MM.1S (cell line): ENCODE measurements around the gene SOX4.

ENCODE experiments used
- DNase-seq: peaks from one replicate; pipeline ENCODE4 v3.0.0-alpha.2; 2015
- H2AFZ ChIP-seq: fragments of 300-600 bp; sonication (generic); 2 replicates; pipeline ENCODE4 v1.6.0; 2016; ENCODE audit warnings: antibody characterized with exemption, low read length
- H3F3A ChIP-seq: fragments of 300-600 bp; sonication (generic); 2 replicates; pipeline ENCODE4 v1.6.1; 2016; ENCODE audit warnings: mild to moderate bottlenecking, antibody characterized with exemption, low read length, moderate library complexity, mixed read lengths; ENCODE audit not compliant: insufficient read depth
- H3K27ac ChIP-seq: fragments of 300-600 bp; sonication (generic); 2 replicates; pipeline ENCODE4 v1.5.1; 2016; ENCODE audit warnings: mild to moderate bottlenecking, low read length
- H3K27me3 ChIP-seq: fragments of 300-600 bp; sonication (generic); replicated peaks from 2 replicates; pipeline ENCODE4 v1.6.0; 2016; ENCODE audit warnings: low read length; ENCODE audit not compliant: insufficient read depth
- H3K36me3 ChIP-seq: fragments of 300-600 bp; sonication (generic); replicated peaks from 2 replicates; pipeline ENCODE4 v1.6.1; 2016; ENCODE audit warnings: mild to moderate bottlenecking, low read length, mixed read lengths; ENCODE audit not compliant: insufficient read depth
- H3K4me1 ChIP-seq: fragments of 300-600 bp; sonication (generic); 2 replicates; pipeline ENCODE4 v1.6.1; 2016; ENCODE audit warnings: low read length, mixed read lengths
- H3K4me2 ChIP-seq: fragments of 300-600 bp; sonication (generic); 2 replicates; pipeline ENCODE4 v1.6.0; 2016; ENCODE audit warnings: low read depth, low read length
- H3K4me3 ChIP-seq: fragments of 300-600 bp; sonication (generic); 2 replicates; pipeline ENCODE4 v1.5.1; 2016; ENCODE audit warnings: low read length, mixed read lengths
- H3K79me2 ChIP-seq: fragments of 300-600 bp; sonication (generic); 2 replicates; pipeline ENCODE4 v1.6.1; 2016; ENCODE audit warnings: mixed run types, low read length, mixed read lengths
- H3K9ac ChIP-seq: fragments of 300-600 bp; sonication (generic); 2 replicates; pipeline ENCODE4 v1.6.1; 2016; ENCODE audit warnings: low read length, mixed read lengths
- H3K9me2 ChIP-seq: fragments of 300-600 bp; sonication (generic); replicated peaks from 2 replicates; pipeline ENCODE4 v1.6.1; 2016; ENCODE audit warnings: mild to moderate bottlenecking, low read length, mixed read lengths; ENCODE audit not compliant: insufficient read depth
- H3K9me3 ChIP-seq: fragments of 300-600 bp; sonication (generic); replicated peaks from 2 replicates; pipeline ENCODE4 v1.6.1; 2016; ENCODE audit warnings: mild to moderate bottlenecking, low read length, mixed read lengths; ENCODE audit not compliant: insufficient read depth
- H4K20me1 ChIP-seq: fragments of 300-600 bp; sonication (generic); 2 replicates; pipeline ENCODE4 v1.6.1; 2016; ENCODE audit warnings: mild to moderate bottlenecking, low read length, moderate library complexity, mixed read lengths; ENCODE audit not compliant: insufficient read depth
- EZH2 ChIP-seq: fragments of 300-600 bp; sonication (generic); optimal IDR thresholded peaks from 2 replicates; pipeline ENCODE3; 2017; ENCODE audit warnings: low read depth, mild to moderate bottlenecking, antibody characterized with exemption, low read length, mixed read lengths
- EZH2phosphoT487 ChIP-seq: fragments of 300-600 bp; sonication (generic); IDR thresholded peaks from 2 replicates; pipeline ENCODE4 v1.6.1; 2018; ENCODE audit warnings: antibody characterized with exemption, low read length
- TF ChIP-seq, protein P1 (sequence below): fragments of 300-600 bp; sonication (generic); IDR thresholded peaks from 2 replicates; pipeline ENCODE4 v1.5.1; 2016; ENCODE audit warnings: antibody characterized with exemption, low read length, mixed read lengths

SOX4 gene

DNA sequence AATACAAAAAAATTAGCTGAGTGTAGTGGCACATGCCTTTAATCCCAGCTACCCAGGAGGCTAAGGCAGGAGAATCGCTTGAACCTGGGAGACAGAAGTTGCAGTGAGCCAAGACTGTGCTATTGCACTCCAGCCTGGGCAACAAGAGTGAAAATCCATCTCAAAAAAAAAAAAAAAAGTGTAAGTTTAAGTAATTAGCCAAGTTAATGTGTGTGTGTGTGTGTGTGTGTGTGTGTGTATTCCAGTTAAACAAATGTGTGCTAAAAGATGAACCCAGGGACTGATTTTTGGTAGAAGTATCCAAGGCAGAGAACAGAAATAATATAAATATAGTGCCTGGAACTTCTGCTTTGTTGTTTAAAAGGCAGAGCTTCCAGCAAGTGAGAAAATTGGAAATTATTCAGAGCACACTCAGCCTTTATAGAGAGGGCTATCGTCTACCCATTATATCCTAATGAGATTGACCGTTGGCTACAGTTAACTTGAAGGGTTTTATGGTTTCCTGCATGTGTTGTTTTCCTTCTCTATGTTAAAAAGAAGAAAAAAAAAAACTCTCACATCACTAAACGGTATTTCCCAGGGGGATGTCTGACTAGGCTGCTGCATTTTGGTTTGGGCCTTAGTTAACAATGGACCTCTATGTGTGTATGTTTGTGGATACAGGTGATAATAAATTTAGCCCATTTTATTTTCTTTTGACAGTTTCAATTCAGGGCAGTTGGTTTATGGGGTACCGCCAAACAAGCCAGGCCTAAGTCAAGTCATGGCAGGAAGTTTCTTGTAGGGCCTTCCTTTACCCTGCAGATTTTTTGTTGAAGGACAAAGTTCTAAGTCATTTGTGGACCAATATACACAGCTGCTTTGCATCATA is 9.8 kb downstream of the SOX4 start:
- no peak for DNase-seq
- Histone ChIP-seq H4K20me1 (no peaks in the 10 kb centered on the region), H3K27me3 (no peaks in the 10 kb centered on the region), H3F3A (no peaks in the 10 kb centered on the region), H3K4me3 (no peak overlapping the region), H2AFZ (no peak overlapping the region), H3K27ac (no peak overlapping the region), H3K79me2 (no peaks in the 10 kb centered on the region), H3K9me3 (no peaks in the 10 kb centered on the region), H3K4me2 (no peak overlapping the region), H3K4me1 (no peaks in the 10 kb centered on the region), H3K9me2 (no peaks in the 10 kb centered on the region), H3K9ac (no peak overlapping the region), H3K36me3 (no peaks in the 10 kb centered on the region)
- TF ChIP-seq EZH2phosphoT487 (no peak), EZH2 (no peak)
- TF ChIP-seq, protein P1, sequence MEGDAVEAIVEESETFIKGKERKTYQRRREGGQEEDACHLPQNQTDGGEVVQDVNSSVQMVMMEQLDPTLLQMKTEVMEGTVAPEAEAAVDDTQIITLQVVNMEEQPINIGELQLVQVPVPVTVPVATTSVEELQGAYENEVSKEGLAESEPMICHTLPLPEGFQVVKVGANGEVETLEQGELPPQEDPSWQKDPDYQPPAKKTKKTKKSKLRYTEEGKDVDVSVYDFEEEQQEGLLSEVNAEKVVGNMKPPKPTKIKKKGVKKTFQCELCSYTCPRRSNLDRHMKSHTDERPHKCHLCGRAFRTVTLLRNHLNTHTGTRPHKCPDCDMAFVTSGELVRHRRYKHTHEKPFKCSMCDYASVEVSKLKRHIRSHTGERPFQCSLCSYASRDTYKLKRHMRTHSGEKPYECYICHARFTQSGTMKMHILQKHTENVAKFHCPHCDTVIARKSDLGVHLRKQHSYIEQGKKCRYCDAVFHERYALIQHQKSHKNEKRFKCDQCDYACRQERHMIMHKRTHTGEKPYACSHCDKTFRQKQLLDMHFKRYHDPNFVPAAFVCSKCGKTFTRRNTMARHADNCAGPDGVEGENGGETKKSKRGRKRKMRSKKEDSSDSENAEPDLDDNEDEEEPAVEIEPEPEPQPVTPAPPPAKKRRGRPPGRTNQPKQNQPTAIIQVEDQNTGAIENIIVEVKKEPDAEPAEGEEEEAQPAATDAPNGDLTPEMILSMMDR, result no peak

DNA sequence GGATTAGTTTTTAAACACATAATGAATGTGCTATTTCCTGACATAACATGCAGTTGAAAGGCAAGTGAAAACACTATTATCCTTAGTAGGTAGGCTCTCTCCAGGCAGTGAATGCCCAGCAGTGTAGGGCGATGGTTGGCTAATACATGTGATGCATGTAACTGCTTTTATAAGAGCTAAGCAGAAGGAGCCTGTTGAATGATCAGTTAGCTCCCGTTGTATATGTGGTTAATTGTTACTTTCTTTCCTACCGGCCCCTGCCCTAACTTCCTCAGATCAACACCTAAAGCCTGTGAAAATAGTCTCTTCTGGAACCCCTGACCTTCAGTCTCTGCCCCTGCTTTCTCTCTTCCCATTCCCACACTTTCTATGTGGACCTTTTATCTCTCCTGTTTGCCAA is 10.5 kb downstream of the SOX4 start:
- no peaks in the 10 kb centered on the region for H3K9me2 ChIP-seq
- no peaks in the 10 kb centered on the region for H3K27me3 ChIP-seq
- no peaks in the 10 kb centered on the region for H3F3A ChIP-seq
- H2AFZ ChIP-seq, result no peak overlapping the region
- no peaks in the 10 kb centered on the region for H3K79me2 ChIP-seq
- DNase-seq, result no peak
- no peaks in the 10 kb centered on the region for H4K20me1 ChIP-seq
- TF ChIP-seq EZH2phosphoT487, result no peak
- TF ChIP-seq, protein P1, result no peak
- no peak for TF ChIP-seq EZH2
- no peak overlapping the region for H3K9ac ChIP-seq
- H3K4me1 ChIP-seq, result no peaks in the 10 kb centered on the region
- no peaks in the 10 kb centered on the region for H3K9me3 ChIP-seq
- no peaks in the 10 kb centered on the region for H3K36me3 ChIP-seq
- no peak overlapping the region for H3K27ac ChIP-seq
- no peak overlapping the region for H3K4me3 ChIP-seq
- H3K4me2 ChIP-seq, result no peak overlapping the region

DNA sequence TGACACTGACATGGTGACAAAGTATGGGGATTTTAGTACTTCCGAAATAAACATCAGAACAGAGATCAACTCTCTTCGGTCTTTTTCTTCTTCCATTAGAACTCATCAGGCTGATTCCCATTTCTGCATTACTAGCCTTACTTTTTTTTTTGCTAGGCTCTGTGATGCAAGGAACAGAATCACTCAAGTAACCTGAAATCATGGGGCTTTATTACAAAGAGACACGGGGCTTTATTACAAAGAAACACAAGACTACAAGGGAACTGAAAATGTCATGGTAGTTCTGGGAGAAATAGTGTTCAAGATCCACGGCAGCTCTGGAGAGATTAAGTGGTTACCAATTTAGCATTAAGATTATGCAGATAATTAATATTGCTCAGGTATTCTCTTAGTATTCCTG is 11.6 kb downstream of the SOX4 start:
- H3K9ac ChIP-seq, result no peak overlapping the region
- no peaks in the 10 kb centered on the region for H3K9me2 ChIP-seq
- H4K20me1 ChIP-seq, result no peaks in the 10 kb centered on the region
- no peak overlapping the region for H3K4me3 ChIP-seq
- H3K36me3 ChIP-seq, result no peaks in the 10 kb centered on the region
- H3F3A ChIP-seq, result no peaks in the 10 kb centered on the region
- H3K9me3 ChIP-seq, result no peaks in the 10 kb centered on the region
- no peaks in the 10 kb centered on the region for H3K79me2 ChIP-seq
- H2AFZ ChIP-seq, result no peak overlapping the region
- H3K4me1 ChIP-seq, result no peaks in the 10 kb centered on the region
- H3K4me2 ChIP-seq, result no peak overlapping the region
- TF ChIP-seq EZH2phosphoT487 (no peak), EZH2 (no peak)
- no peak for DNase-seq
- no peaks in the 10 kb centered on the region for H3K27me3 ChIP-seq
- H3K27ac ChIP-seq, result no peak overlapping the region

GRCh38 chr6:21608601-21609000 is 15.1 kb downstream of the SOX4 start:
- H3F3A ChIP-seq, result no peaks in the 10 kb centered on the region
- H3K79me2 ChIP-seq, result no peaks in the 10 kb centered on the region
- H3K4me1 ChIP-seq, result no peaks in the 10 kb centered on the region
- no peak for TF ChIP-seq EZH2phosphoT487
- TF ChIP-seq EZH2, result no peak
- TF ChIP-seq, protein P1, result no peak
- H3K27ac ChIP-seq, result no peak overlapping the region
- H3K4me3 ChIP-seq, result no peak overlapping the region
- H3K9ac ChIP-seq, result no peak overlapping the region
- H3K27me3 ChIP-seq, result no peaks in the 10 kb centered on the region
- no peak overlapping the region for H3K4me2 ChIP-seq
- no peak overlapping the region for H2AFZ ChIP-seq
- no peaks in the 10 kb centered on the region for H3K36me3 ChIP-seq
- H3K9me3 ChIP-seq, result no peaks in the 10 kb centered on the region
- H3K9me2 ChIP-seq, result no peaks in the 10 kb centered on the region
- no peaks in the 10 kb centered on the region for H4K20me1 ChIP-seq
- no peak for DNase-seq
